ENCODE results near the gene SIPA1L3. TPM values are rescaled to one million over a fixed set of nuclear protein-coding genes. Genes with fewer than 3 reads are reported as not detected.

Gene SIPA1L3
- total and polyA plus RNA-seq, 2 donors from 2014 or later, result 5.8 to 61.7 TPM

DNA sequence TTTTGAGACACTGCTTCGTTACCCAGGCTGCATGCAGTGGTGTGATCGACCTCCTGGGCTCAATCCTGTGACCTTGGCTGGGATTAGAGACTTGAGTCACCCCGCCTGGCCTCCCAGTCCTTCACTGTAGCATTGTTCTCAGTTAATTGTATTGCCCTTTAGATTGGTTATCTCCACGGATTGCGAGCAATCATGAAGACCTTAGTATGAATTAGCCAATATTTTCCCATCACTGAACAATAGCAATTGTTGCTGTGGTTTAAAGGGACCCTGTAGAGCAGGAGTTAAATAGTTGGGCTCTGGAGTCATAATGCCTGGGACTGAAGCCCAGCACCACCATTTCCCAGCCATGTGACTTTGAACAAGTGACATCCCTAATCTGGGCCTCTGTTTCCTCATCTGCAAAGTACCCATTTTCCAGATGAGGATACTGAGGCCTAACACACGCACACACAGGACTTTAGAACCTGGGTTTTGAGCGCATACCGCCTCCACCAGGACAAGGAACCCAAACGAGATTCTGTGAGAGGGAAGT is 340.8 kb downstream of the SIPA1L3 start:
- no peak for FAIRE-seq
- no peak overlapping the region for H3K27ac ChIP-seq (ENCODE audit: low read depth in 2 of 2, low read length in 2 of 2)
- peaks cover 0 to 7% (median 4%) of the 10 kb centered on the region in 3 donors for H3K4me1 ChIP-seq (ENCODE audit: control insufficient read depth in 2 of 3, insufficient read depth in 2 of 3, low read depth in 1 of 3, low read length in 3 of 3)

DNA sequence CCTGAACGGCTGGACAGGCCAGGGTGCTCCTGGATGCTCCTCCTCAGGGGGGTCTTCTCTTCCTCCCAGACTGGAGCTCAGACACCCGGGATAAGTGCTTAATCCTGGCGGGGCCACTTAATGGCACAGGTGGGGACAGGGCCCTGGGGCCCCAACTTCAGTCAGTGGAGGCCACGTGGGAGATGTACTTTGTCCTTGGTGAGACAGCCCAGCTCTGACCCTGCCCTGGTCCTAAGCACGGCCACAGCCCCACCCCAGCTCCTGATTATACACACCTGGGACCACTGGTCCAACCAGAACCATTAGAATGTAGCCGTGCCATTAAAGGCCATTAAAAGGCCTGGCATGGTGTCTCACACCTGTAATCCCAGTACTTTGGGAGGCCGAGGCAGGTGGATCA is 341.4 kb downstream of the SIPA1L3 start:
- H3K4me1 ChIP-seq (ENCODE audit: control insufficient read depth in 2 of 3, insufficient read depth in 2 of 3, low read depth in 1 of 3, low read length in 3 of 3), result peaks cover 0 to 7% (median 4%) of the 10 kb centered on the region in 3 donors
- no peak overlapping the region for H3K27ac ChIP-seq (ENCODE audit: low read depth in 2 of 2, low read length in 2 of 2)
- DNase-seq, result no peak
- no peaks in the 10 kb centered on the region for H3K27me3 ChIP-seq (ENCODE audit: control insufficient read depth, insufficient read depth, low read length)
- intact Hi-C loops (cut with DNase I), result loop anchor here (5.0 kb wide), 1 partner anchor 84 kb away; no protein-coding TSS in a partner anchor
- no peak for FAIRE-seq
- H3K4me3 ChIP-seq (ENCODE audit: low read length in 3 of 3), result no peak overlapping the region
- H3K9ac ChIP-seq (ENCODE audit: low read length in 3 of 3), result no peak overlapping the region
- TF ChIP-seq, protein P1, sequence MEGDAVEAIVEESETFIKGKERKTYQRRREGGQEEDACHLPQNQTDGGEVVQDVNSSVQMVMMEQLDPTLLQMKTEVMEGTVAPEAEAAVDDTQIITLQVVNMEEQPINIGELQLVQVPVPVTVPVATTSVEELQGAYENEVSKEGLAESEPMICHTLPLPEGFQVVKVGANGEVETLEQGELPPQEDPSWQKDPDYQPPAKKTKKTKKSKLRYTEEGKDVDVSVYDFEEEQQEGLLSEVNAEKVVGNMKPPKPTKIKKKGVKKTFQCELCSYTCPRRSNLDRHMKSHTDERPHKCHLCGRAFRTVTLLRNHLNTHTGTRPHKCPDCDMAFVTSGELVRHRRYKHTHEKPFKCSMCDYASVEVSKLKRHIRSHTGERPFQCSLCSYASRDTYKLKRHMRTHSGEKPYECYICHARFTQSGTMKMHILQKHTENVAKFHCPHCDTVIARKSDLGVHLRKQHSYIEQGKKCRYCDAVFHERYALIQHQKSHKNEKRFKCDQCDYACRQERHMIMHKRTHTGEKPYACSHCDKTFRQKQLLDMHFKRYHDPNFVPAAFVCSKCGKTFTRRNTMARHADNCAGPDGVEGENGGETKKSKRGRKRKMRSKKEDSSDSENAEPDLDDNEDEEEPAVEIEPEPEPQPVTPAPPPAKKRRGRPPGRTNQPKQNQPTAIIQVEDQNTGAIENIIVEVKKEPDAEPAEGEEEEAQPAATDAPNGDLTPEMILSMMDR (IDR thresholded peaks at IDR 0.05; ENCODE audit: borderline replicate concordance, extremely low read depth, insufficient read depth), result no peak
- H3K36me3 ChIP-seq (ENCODE audit: control insufficient read depth in 2 of 3, insufficient read depth in 3 of 3, low read length in 3 of 3), result no peaks in the 10 kb centered on the region
- H3K9me3 ChIP-seq (ENCODE audit: control insufficient read depth in 2 of 3, insufficient read depth in 1 of 3, low read length in 3 of 3), result no peaks in the 10 kb centered on the region

More for the DNA sequence above, 340.8 kb downstream of the SIPA1L3 start:
- no peak overlapping the region for H3K9ac ChIP-seq (ENCODE audit: low read length in 3 of 3)
- no peaks in the 10 kb centered on the region for H3K36me3 ChIP-seq (ENCODE audit: control insufficient read depth in 2 of 3, insufficient read depth in 3 of 3, low read length in 3 of 3)
- TF ChIP-seq, protein P1 (IDR thresholded peaks at IDR 0.05; ENCODE audit: borderline replicate concordance, extremely low read depth, insufficient read depth), result no peak
- H3K4me3 ChIP-seq (ENCODE audit: low read length in 3 of 3), result no peak overlapping the region
- no peaks in the 10 kb centered on the region for H3K27me3 ChIP-seq (ENCODE audit: control insufficient read depth, insufficient read depth, low read length)
- no peaks in the 10 kb centered on the region for H3K9me3 ChIP-seq (ENCODE audit: control insufficient read depth in 2 of 3, insufficient read depth in 1 of 3, low read length in 3 of 3)
- no peak for DNase-seq
- intact Hi-C loops (cut with DNase I), result loop anchor here (5.0 kb wide), 1 partner anchor 84 kb away; no protein-coding TSS in a partner anchor

GRCh38 chr19:38250428-38250820 is 343.4 kb downstream of the SIPA1L3 start:
- H3K36me3 ChIP-seq (ENCODE audit: control insufficient read depth in 2 of 3, insufficient read depth in 3 of 3, low read length in 3 of 3), result no peaks in the 10 kb centered on the region
- no peak overlapping the region for H3K4me3 ChIP-seq (ENCODE audit: low read length in 3 of 3)
- TF ChIP-seq, protein P1 (IDR thresholded peaks at IDR 0.05; ENCODE audit: borderline replicate concordance, extremely low read depth, insufficient read depth), result no peak
- no peak for DNase-seq
- H3K4me1 ChIP-seq (ENCODE audit: control insufficient read depth in 2 of 3, insufficient read depth in 2 of 3, low read depth in 1 of 3, low read length in 3 of 3), result peaks cover 0 to 9% (median 4%) of the 10 kb centered on the region in 3 donors
- no peaks in the 10 kb centered on the region for H3K9me3 ChIP-seq (ENCODE audit: control insufficient read depth in 2 of 3, insufficient read depth in 1 of 3, low read length in 3 of 3)
- intact Hi-C loops (cut with DNase I), result no loop called here
- H3K27me3 ChIP-seq (ENCODE audit: control insufficient read depth, insufficient read depth, low read length), result no peaks in the 10 kb centered on the region
- no peak overlapping the region for H3K27ac ChIP-seq (ENCODE audit: low read depth in 2 of 2, low read length in 2 of 2)
- FAIRE-seq, result no peak
- H3K9ac ChIP-seq (ENCODE audit: low read length in 3 of 3), result no peak overlapping the region
